H7 (cell line): ENCODE results near the gene PRKCE. TPM values are rescaled to one million over a fixed set of nuclear protein-coding genes. Genes with fewer than 3 reads are reported as not detected.

Experiments used
- DNase-seq: peaks from one replicate; pipeline ENCODE4 v3.0.0; 2012
- H3K27me3 ChIP-seq: 2 replicates; pipeline ENCODE4 v1.6.0; 2011; ENCODE audit warnings: mild to moderate bottlenecking, low read length; ENCODE audit not compliant: control insufficient read depth, insufficient read depth
- H3K36me3 ChIP-seq: replicated peaks from 2 replicates; pipeline ENCODE4 v1.5.1; 2011; ENCODE audit warnings: low read length; ENCODE audit not compliant: control insufficient read depth, insufficient read depth
- H3K4me3 ChIP-seq: 2 replicates; pipeline ENCODE4 v1.5.1; 2011; ENCODE audit warnings: low read depth, mild to moderate bottlenecking, control low read depth, low read length, moderate library complexity; ENCODE audit not compliant: insufficient read depth
- total RNA-seq: library from RNA; depleted of rRNA; stranded (reverse); fragments of >200 nt; shearing (Covaris generic); gene quantifications from 2 replicates; pipeline ENCODE4 v1.2.3, GENCODE V29; 2014

Gene PRKCE
- total RNA-seq, 1 experiment from 2014 or later = 1.2 TPM

GRCh38 chr2:45895241-45895861 is 243.9 kb downstream of the PRKCE start:
- H3K4me3 ChIP-seq = no peak overlapping the region
- no peaks in the 10 kb centered on the region for H3K36me3 ChIP-seq
- no peaks in the 10 kb centered on the region for H3K27me3 ChIP-seq
- no peak for DNase-seq

GRCh38 chr2:45896311-45896710 is 244.8 kb downstream of the PRKCE start:
- DNase-seq = no peak
- H3K27me3 ChIP-seq = no peaks in the 10 kb centered on the region
- no peaks in the 10 kb centered on the region for H3K36me3 ChIP-seq
- no peak overlapping the region for H3K4me3 ChIP-seq

GRCh38 chr2:45897842-45898241 is 246.4 kb downstream of the PRKCE start:
- DNase-seq = no peak
- H3K36me3 ChIP-seq = no peaks in the 10 kb centered on the region
- H3K27me3 ChIP-seq = no peaks in the 10 kb centered on the region
- no peak overlapping the region for H3K4me3 ChIP-seq

GRCh38 chr2:45898819-45899218 is 247.3 kb downstream of the PRKCE start:
- Histone ChIP-seq H3K4me3 (no peak overlapping the region), H3K36me3 (no peaks in the 10 kb centered on the region), H3K27me3 (no peaks in the 10 kb centered on the region)
- no peak for DNase-seq

GRCh38 chr2:45899926-45900325 is 248.5 kb downstream of the PRKCE start:
- Histone ChIP-seq H3K27me3 (no peaks in the 10 kb centered on the region), H3K36me3 (no peaks in the 10 kb centered on the region), H3K4me3 (no peak overlapping the region)
- no peak for DNase-seq

GRCh38 chr2:45901468-45902032 is 250.1 kb downstream of the PRKCE start:
- no peak for DNase-seq
- Histone ChIP-seq H3K27me3 (no peaks in the 10 kb centered on the region), H3K4me3 (no peak overlapping the region), H3K36me3 (no peaks in the 10 kb centered on the region)

- Histone ChIP-seq H3K4me3 (no peak overlapping the region), H3K36me3 (no peaks in the 10 kb centered on the region), H3K27me3 (no peaks in the 10 kb centered on the region)
- no peak for DNase-seq
Observed at GRCh38 chr2:45902380-45902779, 250.9 kb downstream of the PRKCE start.

GRCh38 chr2:45902781-45903375 is 251.4 kb downstream of the PRKCE start:
- H3K27me3 ChIP-seq = no peaks in the 10 kb centered on the region
- DNase-seq = no peak
- H3K36me3 ChIP-seq = no peaks in the 10 kb centered on the region
- no peak overlapping the region for H3K4me3 ChIP-seq

- H3K27me3 ChIP-seq = no peaks in the 10 kb centered on the region
- no peak overlapping the region for H3K4me3 ChIP-seq
- no peak for DNase-seq
- no peaks in the 10 kb centered on the region for H3K36me3 ChIP-seq
Observed at GRCh38 chr2:45904267-45904945, 252.9 kb downstream of the PRKCE start.

GRCh38 chr2:45904946-45905631 is 253.6 kb downstream of the PRKCE start:
- H3K4me3 ChIP-seq = no peak overlapping the region
- no peaks in the 10 kb centered on the region for H3K27me3 ChIP-seq
- DNase-seq = no peak
- no peaks in the 10 kb centered on the region for H3K36me3 ChIP-seq

- no peaks in the 10 kb centered on the region for H3K36me3 ChIP-seq
- no peak overlapping the region for H3K4me3 ChIP-seq
- DNase-seq = no peak
- no peaks in the 10 kb centered on the region for H3K27me3 ChIP-seq
Observed at GRCh38 chr2:45905632-45905958, 254.1 kb downstream of the PRKCE start.

- H3K27me3 ChIP-seq = no peaks in the 10 kb centered on the region
- no peak for DNase-seq
- H3K4me3 ChIP-seq = no peak overlapping the region
- H3K36me3 ChIP-seq = no peaks in the 10 kb centered on the region
Observed at GRCh38 chr2:45907592-45907991, 256.1 kb downstream of the PRKCE start.

- Histone ChIP-seq H3K27me3 (no peaks in the 10 kb centered on the region), H3K36me3 (no peaks in the 10 kb centered on the region), H3K4me3 (no peak overlapping the region)
- peak; percentile 46 for DNase-seq
Observed at GRCh38 chr2:45908316-45909170, 257.1 kb downstream of the PRKCE start.

GRCh38 chr2:45909171-45909565 is 257.7 kb downstream of the PRKCE start:
- Histone ChIP-seq H3K36me3 (no peaks in the 10 kb centered on the region), H3K4me3 (no peak overlapping the region), H3K27me3 (no peaks in the 10 kb centered on the region)
- DNase-seq = no peak
